ENCODE measurements around the gene LOC101059915.

DNA sequence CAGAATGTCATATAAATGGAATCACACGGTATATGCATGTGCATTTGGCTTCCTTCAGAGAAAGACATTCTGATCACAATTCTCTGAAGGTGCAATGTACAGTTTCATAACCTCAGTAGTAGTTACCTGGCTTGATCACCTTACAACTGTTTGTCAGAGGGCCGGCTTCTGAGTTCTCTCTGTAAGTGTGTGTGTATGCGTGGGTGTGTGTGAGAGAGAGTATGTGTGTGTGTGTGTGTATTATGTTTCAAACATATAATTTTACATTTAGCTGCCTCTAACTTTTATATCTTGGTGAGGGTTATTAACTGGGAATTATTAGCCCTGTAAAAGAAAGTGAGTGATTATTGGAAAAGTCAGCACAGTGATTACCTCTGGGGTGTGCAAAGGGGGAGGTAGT, 8.0 kb upstream of the LOC101059915 start:
- TF ChIP-seq, protein P1, sequence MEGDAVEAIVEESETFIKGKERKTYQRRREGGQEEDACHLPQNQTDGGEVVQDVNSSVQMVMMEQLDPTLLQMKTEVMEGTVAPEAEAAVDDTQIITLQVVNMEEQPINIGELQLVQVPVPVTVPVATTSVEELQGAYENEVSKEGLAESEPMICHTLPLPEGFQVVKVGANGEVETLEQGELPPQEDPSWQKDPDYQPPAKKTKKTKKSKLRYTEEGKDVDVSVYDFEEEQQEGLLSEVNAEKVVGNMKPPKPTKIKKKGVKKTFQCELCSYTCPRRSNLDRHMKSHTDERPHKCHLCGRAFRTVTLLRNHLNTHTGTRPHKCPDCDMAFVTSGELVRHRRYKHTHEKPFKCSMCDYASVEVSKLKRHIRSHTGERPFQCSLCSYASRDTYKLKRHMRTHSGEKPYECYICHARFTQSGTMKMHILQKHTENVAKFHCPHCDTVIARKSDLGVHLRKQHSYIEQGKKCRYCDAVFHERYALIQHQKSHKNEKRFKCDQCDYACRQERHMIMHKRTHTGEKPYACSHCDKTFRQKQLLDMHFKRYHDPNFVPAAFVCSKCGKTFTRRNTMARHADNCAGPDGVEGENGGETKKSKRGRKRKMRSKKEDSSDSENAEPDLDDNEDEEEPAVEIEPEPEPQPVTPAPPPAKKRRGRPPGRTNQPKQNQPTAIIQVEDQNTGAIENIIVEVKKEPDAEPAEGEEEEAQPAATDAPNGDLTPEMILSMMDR (IDR thresholded peaks at IDR 0.05 in 8 of 11, conservative IDR thresholded peaks at IDR 0.05 in 3 of 11): no peak
- TF ChIP-seq POLR2A (IDR thresholded peaks at IDR 0.05) (no peak), POLR2AphosphoS5 (IDR thresholded peaks at IDR 0.05) (no peak)

Data from spleen (tissue), 7 donors.